ENCODE data around the gene MTCL1. TPM values are rescaled to one million over a fixed set of nuclear protein-coding genes. Genes with fewer than 3 reads are reported as not detected.

Gene MTCL1
- total and polyA plus RNA-seq, 9 of the 15 experiments (the other 6 are each of a cell fraction or from before 2014, with no cell fraction given): 0.21 to 7.4 (median 3.7) TPM

- no peak for TF ChIP-seq GTF3C2 (IDR thresholded peaks at IDR 0.05; ENCODE audit: borderline replicate concordance, extremely low read depth, insufficient read length)
- TF ChIP-seq IRF1 (CRISPR knock-in tag; IDR thresholded peaks at IDR 0.05; ENCODE audit: borderline replicate concordance): no peak
- TF ChIP-seq GABPB2 (CRISPR knock-in tag; conservative IDR thresholded peaks at IDR 0.05): no peak
- TF ChIP-seq TCF15 (CRISPR knock-in tag; IDR thresholded peaks at IDR 0.05): no peak
- no peak for TF ChIP-seq ZNF431 (CRISPR knock-in tag; IDR thresholded peaks at IDR 0.05)
- TF ChIP-seq NR1H2 (CRISPR knock-in tag; IDR thresholded peaks at IDR 0.05): no peak
- TF ChIP-seq CBX3 (IDR thresholded peaks at IDR 0.05; ENCODE audit: borderline replicate concordance in 1 of 2, low read length in 2 of 2): no peak
- TF ChIP-seq GABPB1 (CRISPR knock-in tag; IDR thresholded peaks at IDR 0.05): no peak
- no peak for TF ChIP-seq MTF1 (CRISPR knock-in tag; IDR thresholded peaks at IDR 0.05; ENCODE audit: borderline replicate concordance)
- TF ChIP-seq TFAP4 (CRISPR knock-in tag; IDR thresholded peaks at IDR 0.05; ENCODE audit: borderline replicate concordance): no peak
- TF ChIP-seq NR2C2 (CRISPR knock-in tag; IDR thresholded peaks at IDR 0.05): no peak
- TF ChIP-seq NR2C2 (tag; IDR thresholded peaks at IDR 0.05): no peak
- no peak overlapping the region for H3K27ac ChIP-seq (ENCODE audit: extremely low read depth, low read depth, low read length)
- FAIRE-seq (no peak), DNase-seq (ENCODE audit: extremely low read depth in 1 of 4, low spot score in 3 of 4) (no peak), ATAC-seq (no peak)
- ChIA-PET POLR2A (interaction anchor here (0.6 to 1.7 kb wide), 5 partner anchors 8 to 184 kb away, joined by 3 to 5 read pairs (median 4); no protein-coding TSS in a partner anchor), CTCF (ENCODE audit: low intra/inter-chr PET ratio) (no interaction called here)
- no peak overlapping the region for H3K4me3 ChIP-seq
- no peak overlapping the region for H2AFZ ChIP-seq (ENCODE audit: low read depth, low read length)
- H4K20me1 ChIP-seq (replicated peaks; ENCODE audit: control insufficient read depth, insufficient read depth, low read length): no peaks in the 10 kb centered on the region
- H3K36me3 ChIP-seq (ENCODE audit: control insufficient read depth, insufficient read depth, low read length): no peaks in the 10 kb centered on the region
- H3K79me2 ChIP-seq (ENCODE audit: control insufficient read depth, insufficient read depth, low read length): no peaks in the 10 kb centered on the region
- BruUV-seq (replicated peaks): no TSS peak
- in situ Hi-C loops (cut with MboI): no loop called here
- H3K9me1 ChIP-seq (ENCODE audit: control insufficient read depth, insufficient read depth, low read length): no peaks in the 10 kb centered on the region
- 39% methylated on average over 10 of the region's 12 CpGs for WGBS (ENCODE audit: insufficient coverage, low coverage, missing lambda C conversion rate)
- no peaks in the 10 kb centered on the region for H3K9me3 ChIP-seq (replicated peaks; ENCODE audit: control insufficient read depth, insufficient read depth, low read depth, low read length)
- intact Hi-C loops (cut with micrococcal nuclease): loop anchor here (10.0 kb wide), 1 partner anchor 110 kb away; no protein-coding TSS in a partner anchor
- H3K27me3 ChIP-seq (ENCODE audit: control insufficient read depth in 2 of 2, insufficient read depth in 2 of 2, low read length in 2 of 2): peaks cover 22 to 49% of the 10 kb centered on the region in 2 experiments
- H3K4me2 ChIP-seq (ENCODE audit: insufficient read depth, low read length): no peak overlapping the region
- 0 out of 4 replicates have a peak overlapping the region, but pooled peaks of 1 of the 2 experiments have one; percentile 22 for H3K9ac ChIP-seq (ENCODE audit: insufficient read depth in 1 of 2, low read depth in 2 of 2, low read length in 2 of 2)
- peaks cover 8 to 11% of the 10 kb centered on the region in 2 experiments; a peak in 4 of 5 replicates for H3K4me1 ChIP-seq (replicated peaks in 1 of 2; ENCODE audit: control insufficient read depth in 2 of 2, insufficient read depth in 2 of 2, low read length in 2 of 2)
Measured at GRCh38 chr18:8794156-8794933, 89.0 kb downstream of the MTCL1 start.

Data from K562 (cell line).